NCI-H1105 treated with DMSO at 0.1 percent for 48 hours (cell line): ENCODE data around the gene TULP4.
"Not testable (repeated sequence)": the region's sequence is repeated elsewhere in the genome, so short reads cannot be mapped to it uniquely, and the experiment has no call there.

ENCODE experiments used
- DNase-seq: peaks from one replicate; lab custom pipeline; 2025; lab: John Stamatoyannopoulos, UW

Gene TULP4

DNA sequence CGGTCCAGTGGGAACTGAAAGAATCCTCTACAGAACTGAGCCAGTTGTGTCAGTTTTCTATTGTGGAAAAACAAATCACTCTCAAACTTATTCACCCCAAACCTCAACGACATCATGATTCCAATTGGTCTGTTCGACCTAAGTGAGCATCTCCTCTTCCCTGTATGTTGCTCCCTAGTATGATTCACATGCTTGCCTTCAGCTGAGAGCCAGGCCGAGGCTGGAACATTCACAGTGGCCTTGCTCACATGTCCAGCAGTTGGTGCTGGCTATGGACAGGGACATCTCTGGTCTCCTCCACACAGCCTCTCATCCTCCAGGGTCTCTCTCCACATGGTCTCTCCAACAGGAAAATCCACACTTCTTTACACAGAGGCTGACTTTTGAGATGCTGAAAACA lies 219.3 kb downstream of the TULP4 start:
- no peak for DNase-seq

DNA sequence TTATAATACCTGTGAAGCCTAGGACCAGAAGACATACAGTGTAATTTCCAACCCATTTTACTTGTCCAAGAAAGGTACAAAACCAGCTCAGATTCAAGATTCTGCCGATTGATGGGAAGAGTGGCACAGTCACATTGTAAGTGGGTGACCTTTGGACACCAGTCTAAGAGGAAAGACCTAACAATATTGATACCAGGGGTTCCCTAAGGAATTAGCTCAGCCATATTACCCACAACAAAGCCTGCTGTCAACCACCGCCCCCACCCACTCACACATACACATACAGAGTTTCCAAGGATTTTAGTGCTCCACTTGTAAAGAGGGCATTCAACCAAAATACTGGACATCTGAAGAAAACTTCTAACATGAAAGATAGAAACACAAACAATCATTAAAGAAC lies 219.7 kb downstream of the TULP4 start:
- DNase-seq, result no peak

DNA sequence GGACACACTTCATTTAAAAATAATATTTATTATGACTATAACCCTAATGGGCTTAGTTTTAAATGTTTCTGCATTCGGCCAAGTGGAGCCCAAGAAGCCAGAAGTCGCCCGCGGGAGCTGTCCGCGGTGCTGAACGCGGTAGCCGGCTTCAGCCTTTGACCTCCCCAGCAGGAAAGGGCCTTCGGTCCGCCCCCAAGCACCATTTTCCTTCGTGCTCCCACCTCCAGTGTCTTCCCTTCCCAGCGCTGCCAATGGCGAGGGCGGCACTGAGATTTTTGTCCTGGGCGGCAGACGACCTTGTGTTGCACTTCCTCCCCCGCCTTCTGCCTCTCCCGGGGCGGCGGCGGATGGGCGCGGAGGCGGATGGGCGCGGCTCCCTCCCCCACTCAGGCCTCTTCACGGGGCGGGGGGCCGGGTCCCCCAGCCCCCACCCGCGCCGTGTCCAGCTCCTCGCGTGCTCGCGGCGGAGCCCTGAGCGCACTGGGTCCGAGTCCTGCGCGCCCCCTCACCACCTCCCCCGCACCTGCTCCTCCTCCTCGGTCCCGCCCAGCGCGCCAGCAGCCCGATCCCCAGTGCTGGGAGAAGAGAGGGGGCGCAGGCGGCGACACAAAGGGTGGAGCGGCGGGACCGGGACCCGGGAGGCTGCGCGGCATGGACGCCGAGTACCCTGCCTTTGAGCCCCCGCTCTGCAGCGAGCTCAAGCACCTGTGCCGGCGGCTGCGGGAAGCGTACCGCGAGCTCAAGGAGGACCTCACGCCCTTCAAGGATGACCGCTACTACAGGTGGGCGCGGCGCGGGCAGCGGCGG lies 224.0 kb downstream of the TULP4 start:
- DNase-seq, result peak; percentile 82

DNA sequence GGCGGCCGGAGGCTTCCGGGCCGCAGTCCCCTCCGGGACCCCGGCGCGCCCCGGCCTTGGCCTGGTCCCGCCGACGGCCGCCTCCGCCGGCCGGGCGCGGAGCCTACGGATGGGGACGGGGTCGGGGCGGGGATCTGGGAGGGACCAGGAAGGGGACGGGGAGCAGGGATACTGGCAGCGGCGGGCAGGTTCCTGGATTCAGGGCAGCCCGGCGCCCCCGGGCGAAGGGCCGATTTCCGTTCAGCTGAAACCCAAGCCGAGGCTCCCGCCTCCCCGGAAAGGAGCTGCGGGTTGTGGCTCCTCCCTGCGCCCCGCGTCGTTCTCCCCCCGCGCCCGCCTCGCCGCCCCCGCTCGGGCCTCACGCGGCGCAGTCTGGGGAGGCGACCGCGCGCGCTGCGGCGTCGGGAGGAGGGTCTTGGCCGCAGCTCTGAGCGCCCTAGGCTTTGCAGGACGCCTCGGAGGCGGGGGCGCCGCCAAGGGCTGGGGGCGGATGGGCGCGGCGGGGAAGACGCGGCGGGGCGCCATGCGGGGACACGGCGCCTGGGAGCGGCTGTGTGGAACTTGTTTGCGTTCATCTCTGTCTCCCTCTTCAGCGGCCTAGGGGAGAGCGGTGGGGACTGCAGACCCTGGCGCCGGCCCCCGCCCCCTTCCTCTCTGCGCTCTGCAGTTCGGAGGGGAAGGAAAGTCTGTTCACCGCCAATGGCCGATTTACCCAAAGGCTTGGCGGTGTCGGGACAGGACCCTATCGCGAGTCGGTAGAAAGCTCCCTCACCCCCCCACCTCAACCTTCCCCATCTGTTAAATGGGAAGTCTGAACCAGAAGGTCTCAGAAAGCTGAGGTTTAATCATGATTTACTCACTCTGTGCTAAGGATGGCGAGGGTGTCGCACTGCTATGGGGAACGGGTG lies 224.9 kb downstream of the TULP4 start:
- peak; percentile 75 for DNase-seq

DNA sequence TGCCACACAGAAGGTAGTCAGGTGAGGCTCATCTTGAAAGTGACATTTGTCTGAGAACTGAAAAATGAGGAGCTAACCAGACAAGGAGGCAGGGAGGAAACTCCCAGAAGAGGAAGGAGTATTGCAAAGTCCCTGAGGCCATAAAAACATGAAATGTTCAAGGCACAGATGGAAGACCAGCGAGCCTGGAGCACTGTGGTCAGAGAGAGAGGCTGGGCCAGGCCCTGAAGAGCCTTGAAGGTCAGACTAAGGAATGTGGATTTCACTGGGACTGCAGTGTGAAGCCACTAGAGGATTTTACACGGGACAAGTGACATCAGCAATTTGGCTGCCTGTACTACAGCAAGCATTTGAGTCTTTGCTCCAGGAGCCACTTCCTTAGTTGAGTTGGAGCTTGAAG lies 226.5 kb downstream of the TULP4 start:
- no peak for DNase-seq

DNA sequence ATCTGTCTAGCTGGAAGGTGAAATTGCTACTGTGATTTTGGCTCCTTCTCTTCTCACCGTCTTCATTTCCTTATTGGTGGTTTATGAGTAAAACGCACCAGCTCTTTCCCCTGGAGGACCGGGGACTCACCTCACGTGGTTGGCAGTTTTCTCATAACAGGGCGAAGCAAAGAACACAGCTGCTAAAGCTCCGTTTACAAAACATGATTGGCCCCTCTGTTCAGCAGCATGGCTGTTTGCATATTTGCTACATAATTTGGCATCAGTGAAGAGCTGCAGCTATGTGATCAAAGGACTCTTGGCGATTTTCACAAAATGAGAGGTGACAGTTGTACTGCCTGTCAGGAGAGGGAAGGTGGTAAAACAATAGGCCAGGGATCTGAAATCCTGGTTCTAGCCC lies 227.1 kb downstream of the TULP4 start:
- DNase-seq, result no peak

DNA sequence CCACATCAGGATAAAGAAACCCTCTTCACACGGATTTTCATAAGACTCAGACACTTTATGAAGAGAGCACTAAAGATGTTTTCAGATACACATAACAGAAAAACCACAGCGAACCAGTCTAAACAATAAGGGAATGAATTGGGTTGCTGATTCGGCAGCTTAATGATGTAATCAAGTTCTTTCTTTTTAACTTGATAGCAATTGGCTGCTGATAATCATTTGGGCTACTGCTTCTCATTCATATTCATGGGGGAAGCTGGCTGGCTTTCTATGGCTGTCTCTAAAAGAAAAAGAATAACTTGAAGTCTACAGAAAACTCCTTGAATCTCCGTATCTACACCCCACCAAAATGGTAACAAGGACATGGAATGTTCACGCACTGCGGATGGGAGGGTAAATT lies 227.6 kb downstream of the TULP4 start:
- DNase-seq, result no peak

DNA sequence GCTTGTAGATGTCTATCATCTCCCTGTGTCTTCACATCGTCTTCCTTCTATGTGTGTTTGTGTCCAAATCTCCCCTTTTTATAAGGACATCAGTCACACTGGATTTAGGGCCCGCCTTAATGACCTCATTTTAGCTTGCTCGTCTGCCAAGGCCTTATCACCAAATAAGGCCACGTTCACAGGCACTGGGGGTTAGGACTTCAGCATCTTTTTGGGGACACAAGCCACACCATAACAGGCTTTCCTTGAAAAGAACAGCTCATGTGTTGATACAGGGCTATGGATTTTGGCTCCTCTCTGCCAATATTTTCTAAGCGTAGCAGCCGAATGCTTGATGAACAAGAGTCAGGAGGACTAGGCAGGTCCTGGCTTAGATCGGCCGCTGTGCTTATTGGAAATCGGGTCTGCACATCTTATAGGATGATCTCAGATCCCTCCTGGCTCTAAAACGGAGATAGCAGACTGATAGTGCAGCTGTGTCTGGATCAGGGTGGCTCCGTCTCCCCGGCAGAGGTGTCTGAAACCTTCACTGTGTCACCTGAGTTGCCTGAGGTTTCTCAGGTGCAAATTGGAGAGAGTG lies 231.4 kb downstream of the TULP4 start:
- DNase-seq, result no peak

DNA sequence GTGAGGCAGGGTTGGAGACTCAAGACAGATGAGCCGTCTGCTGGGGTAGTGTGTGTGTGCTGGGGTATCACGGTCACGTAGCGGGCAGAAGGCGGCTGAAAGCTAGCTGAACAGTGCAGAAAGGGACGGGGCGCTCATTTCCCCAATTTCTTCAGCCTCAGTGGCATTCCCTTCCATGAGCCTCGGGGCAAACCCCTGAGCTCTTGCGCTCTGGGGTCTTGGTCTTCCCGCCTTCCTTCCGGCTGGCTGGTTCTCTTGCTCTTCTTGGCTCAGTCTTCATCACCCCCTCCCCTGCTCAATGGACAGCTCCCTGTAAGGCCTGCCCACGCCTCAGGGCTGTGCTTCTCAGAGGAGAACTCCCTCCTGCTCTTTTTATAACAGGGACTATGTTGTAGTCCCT lies 232.2 kb downstream of the TULP4 start:
- no peak for DNase-seq

DNA sequence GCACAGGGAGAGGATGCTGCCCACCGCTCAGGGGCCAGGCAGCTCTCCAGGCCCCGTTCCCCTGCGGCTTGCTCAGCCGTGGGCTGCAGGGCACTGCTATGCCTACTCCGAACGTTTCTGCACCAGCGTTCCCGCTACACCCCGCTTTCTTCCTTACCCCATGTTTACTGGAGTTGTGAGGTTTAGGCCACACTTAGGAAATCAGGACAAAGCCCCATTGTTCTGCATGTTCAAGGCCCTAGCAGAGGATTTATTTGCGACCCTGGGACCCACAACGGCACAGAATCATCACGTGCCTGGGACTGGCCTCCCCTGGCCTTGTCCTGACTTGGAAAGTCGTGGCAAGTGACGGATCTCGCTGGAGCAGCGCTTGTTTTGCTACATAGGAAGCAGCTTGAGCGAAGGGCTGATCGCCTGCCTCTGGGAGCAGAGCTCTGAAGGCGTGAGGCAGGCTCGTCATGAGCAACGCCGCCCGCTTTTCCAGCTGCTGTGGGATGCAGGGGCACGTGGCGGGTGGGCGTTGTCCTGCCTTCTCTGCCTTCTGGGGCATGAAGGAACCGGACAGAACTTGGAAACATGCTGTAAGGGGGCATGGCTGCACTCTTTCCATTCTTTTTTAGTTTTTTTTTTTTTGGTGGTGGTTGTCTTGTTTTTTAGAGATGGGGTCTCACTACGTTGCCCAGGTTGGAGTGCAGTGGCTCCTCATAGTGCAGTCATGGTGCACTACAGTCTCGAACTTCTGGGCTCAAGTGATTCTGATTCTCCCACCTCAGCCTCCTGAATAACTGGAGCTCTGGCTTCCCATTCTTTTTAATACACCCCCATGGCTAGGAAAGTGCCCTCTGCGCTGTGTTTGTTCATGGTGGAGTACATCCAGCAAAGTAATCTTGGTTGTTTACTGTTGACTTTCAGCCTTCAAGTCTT lies 233.0 kb downstream of the TULP4 start:
- no peak for DNase-seq

DNA sequence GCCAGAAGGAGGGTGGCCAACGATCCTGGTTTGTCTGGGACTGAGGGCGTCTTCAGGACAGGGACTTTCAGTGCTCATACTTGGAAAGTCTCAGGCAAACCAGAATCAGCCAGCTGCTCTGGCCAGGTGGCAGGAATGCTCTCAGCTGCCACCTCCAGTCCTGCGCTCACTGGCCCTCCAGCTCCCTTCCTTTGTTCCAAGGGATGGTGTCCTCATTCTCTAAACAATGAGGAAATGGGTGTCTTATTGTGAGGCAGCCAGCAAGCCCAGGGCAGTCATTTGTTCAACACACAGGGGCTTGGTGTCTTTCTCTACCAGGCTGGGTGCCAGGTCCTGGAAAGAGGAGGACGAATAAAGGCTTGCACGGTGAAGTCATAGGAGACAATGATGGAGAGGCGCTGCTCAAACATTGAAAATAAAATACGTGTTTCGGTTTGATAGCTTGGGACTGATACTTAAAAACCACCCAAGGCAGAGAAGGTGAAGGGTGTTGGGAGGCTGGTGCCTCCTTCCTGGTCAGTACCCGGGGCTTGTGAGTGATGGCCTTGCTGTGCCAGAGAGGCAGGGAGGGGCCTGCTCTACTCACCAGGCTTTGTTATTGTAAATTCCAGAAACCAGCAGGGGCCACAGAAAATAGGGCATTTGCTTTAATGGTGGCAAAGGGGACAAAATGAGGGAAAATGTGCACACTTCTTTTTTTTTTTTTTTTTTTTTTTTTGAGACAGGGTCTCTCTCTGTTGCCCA lies 236.3 kb downstream of the TULP4 start:
- DNase-seq, result peak; percentile 88

DNA sequence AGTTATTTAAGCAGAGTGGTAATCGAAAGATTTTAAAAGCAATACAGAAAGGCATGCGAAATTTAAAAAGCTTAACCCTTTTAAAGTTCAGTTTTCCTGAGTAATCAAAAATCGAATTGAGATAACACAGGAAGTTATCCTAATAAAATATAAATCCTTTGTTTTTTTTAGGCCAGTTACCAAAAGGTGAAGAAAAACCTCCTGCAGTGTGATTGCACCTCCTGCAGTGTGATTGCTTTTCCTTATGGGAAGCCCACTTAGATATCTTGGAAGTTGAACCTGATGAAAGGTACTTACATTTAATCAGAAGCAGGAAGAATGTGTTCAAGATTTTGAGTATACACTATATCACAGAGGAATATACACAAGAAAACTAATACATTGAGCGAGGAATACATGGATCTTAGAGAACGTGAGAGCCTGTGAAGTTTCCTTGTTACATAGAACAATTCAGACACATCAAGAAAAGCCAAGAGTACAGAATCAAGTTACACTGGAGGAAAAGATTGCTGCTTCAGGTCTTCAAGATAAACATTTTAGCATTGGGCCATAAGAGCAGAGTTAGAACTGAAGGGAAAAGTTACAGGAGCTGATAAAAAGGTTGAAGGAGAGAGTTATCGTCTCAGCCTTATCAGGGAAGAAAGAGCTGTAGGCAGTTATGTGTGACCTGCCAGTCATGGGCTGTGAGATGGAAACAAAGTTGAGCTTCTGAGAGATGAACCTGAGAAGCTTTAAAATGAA lies 240.0 kb downstream of the TULP4 start:
- DNase-seq, result no peak

DNA sequence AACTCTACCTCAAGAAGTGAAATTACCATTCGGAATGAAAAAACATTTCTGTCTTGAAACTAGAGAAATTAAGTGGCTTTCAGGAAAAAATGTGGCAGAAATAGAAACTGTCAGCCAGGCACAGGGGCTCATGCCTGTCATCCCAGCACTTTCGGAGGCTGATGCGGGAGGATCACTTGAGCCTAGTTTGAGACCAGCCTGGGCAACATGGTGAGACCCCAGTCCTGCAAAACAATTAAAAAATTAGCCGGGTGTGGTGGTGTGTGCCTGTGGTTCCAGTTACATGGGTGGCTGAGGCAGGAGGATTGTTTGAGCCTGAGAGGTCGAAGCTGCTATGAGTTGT lies 240.5 kb downstream of the TULP4 start:
- DNase-seq, result no peak

DNA sequence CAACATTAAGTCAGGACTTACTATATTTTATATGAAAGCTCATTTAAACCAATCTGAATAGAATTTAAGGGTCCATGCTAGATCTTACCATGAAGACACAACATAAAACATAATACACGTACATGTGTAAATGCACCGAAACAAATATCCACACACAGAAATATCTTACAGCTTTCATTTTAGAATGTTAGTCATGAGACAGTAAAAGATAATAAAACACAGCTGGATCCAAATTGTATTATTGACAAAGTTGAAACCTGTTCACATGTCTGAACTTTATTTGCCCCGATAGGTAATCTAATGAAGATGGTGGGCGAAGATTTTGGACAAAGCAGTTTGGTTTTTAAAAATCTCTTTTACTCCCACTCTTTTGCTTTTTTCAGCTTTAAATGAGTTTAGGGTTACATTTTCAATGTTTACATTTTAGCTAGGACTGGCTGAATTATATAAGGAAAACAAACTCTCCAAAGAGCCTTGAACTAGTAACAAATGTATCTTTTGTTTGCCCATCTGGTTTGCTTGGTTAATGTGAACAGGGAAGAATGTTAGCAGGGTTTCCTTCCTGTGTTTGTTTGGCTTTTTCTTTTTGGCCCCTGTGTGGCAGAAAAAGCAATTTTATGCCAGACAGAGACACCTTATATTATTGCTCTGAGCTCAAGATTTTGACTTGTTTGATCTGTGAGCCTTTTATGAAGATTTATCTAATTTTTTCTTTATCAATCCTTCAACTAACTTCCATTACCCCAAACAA lies 242.5 kb downstream of the TULP4 start:
- DNase-seq, result no peak

DNA sequence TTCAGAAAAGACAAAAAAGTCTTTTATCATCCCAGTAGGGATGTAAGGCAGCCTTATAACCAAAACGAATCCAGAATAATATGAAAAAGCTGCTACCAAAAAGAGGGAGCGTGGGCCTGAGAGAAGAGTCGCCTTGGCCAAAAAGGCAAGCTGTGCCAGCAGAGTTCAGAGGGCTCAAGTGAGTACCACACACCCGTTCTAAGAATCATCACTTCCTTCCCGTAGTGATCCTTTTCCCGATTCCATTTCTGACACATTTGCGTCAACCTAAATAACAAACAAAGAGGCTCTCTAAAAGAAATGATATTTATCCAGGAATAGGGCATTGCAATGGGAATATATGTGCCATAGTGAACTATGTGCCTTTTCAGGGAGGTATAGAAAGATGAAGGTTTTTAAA lies 243.8 kb downstream of the TULP4 start:
- no peak for DNase-seq

DNA sequence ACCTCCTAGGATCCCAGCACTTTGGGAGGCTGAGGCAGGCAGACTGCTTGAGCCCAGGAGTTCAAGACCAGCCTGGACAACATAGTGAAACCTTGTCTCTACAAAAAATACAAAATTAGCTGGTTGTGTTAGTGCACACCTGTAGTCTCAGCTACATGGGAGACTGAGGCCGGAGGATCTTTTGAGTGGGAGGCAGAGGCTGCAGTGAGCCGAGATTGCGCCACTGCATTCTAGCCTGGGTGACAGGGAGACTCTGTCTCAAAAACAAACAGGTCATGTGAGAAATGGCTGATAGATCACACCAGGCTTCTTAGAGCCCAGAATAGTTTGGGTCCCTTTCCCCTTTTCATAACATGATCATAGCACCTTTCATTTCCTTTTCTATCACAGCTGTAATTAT lies 244.8 kb downstream of the TULP4 start:
- DNase-seq, result not testable (repeated sequence)

DNA sequence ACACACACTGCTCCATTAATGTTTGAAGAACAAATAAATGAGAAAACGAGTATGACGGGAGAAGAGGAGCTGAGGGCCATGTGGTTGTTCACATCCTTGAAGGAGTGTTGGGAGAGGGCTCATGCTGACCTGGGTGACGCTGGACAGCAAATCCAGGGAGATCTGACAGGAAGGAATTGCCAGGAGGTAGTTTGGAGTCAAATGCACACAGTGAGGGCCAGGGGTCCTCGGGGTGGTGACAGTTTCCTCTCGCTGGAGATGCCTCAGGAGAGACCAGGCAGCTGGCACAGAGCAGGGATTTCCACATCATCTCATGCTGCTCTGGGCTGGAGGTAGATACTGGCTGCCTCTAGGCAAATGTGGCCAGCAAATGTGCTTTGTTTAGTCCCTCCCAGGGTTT lies 245.7 kb downstream of the TULP4 start:
- no peak for DNase-seq

DNA sequence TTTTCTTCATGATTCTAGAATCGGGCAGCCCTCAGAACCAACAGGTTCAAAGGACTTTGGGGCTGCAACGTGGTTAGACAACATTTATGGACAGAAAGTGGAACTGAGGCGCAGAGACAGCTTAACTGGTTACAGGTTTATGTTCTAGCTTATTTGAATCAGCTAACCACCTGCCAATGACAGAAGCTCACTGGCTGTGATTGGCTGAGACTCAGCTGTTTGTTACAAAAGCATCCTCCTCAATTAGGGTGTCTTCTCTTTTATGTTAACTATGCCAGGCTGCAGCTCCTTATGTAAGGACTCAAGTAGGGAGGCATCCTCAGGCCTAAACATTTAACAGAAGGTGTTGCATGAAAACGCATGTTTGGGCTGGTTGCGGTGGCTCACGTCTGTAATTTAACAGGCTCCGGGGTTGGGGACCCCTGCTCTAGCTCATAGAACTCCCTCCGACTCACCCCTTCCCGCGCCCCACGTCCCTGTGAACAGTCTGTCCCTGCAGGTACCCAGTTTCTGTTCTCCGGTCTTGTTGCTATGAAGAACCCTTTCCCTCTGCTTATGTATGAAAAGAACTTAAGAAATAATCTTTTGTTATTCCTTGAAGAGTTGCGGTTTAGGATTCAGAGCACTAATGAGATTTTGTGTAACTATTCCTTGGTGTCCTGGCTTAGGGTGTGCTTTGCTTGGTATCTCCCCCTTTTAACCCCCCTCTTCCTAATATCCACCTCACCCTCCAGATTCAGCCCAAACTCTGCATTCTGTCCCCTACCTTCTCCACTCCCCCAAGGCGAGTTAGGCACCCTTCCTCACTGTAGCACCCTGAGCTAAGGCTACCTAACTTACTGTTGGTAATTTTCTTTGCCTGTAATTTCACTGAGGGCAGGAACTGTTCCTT lies 246.4 kb downstream of the TULP4 start:
- no peak for DNase-seq
